ENCODE results near the gene TMEM121B. TPM values are rescaled to one million over a fixed set of nuclear protein-coding genes. Genes with fewer than 3 reads are reported as not detected.

TMEM121B gene
- total and polyA plus RNA-seq, 2 experiments from 2014 or later = 2.0 to 7.2 TPM

GRCh38 chr22:17137170-17137569 is 16.0 kb upstream of the TMEM121B start (continued):
- TF ChIP-seq ZNF462 (CRISPR knock-in tag; IDR thresholded peaks at IDR 0.05) = no peak
- no peak for TF ChIP-seq ETS1 (IDR thresholded peaks at IDR 0.05)
- TF ChIP-seq EZH2phosphoT487 (IDR thresholded peaks at IDR 0.05; ENCODE audit: unreplicated experiment) = no peak
- TF ChIP-seq ZNF114 (CRISPR knock-in tag; IDR thresholded peaks at IDR 0.05) = no peak
- no peak for TF ChIP-seq STAT1 (IDR thresholded peaks at IDR 0.05; ENCODE audit: unreplicated experiment)
- TF ChIP-seq REST (IDR thresholded peaks at IDR 0.05; ENCODE audit: unreplicated experiment) = no peak

Data from GM23338 (cell line).